ENCODE data around the gene PDZRN4. TPM values are rescaled to one million over a fixed set of nuclear protein-coding genes. Genes with fewer than 3 reads are reported as not detected.

The PDZRN4 gene
- total RNA-seq, 1 donor from 2014 or later, result not detected

DNA sequence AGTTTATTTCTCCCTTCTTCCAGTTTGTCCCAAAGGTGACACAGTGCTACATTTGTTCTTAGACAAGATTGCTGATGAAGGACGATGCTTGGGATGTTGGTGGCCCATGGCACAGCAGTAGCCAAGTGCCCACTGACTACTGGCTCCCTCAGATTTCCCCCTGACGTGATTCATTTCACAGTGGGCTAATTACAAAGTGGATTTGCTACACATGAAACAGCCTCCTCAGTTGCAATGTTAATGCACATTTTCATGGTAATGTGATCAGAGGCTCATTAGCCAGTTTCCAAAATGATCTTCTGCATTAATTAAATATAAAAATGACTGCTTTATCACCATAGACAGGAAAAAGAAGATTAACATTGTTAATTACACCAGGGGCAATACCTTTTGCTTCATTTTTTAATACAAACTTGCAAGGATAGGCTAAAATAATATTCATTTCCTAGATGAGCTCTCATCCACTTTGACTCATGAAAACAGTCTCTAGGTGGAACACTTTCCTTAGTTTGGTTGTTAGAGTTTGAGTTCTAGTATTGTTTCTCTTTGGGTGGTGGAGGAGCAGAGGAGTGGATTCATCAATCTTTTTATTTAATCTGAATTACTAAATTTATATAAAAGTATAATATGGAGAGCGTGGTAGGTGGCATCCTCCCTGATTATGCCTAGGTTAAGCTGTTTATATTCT is 250.9 kb downstream of the PDZRN4 start:
- no peak for DNase-seq (ENCODE audit: low read depth)
- Histone ChIP-seq H3K27me3 (ENCODE audit: control insufficient read depth, insufficient read depth, low read length) (no peaks in the 10 kb centered on the region), H3K36me3 (ENCODE audit: control insufficient read depth, insufficient read depth, low read length) (no peaks in the 10 kb centered on the region), H3K4me3 (ENCODE audit: low read depth, low read length) (no peak overlapping the region)
- TF ChIP-seq, protein P1, sequence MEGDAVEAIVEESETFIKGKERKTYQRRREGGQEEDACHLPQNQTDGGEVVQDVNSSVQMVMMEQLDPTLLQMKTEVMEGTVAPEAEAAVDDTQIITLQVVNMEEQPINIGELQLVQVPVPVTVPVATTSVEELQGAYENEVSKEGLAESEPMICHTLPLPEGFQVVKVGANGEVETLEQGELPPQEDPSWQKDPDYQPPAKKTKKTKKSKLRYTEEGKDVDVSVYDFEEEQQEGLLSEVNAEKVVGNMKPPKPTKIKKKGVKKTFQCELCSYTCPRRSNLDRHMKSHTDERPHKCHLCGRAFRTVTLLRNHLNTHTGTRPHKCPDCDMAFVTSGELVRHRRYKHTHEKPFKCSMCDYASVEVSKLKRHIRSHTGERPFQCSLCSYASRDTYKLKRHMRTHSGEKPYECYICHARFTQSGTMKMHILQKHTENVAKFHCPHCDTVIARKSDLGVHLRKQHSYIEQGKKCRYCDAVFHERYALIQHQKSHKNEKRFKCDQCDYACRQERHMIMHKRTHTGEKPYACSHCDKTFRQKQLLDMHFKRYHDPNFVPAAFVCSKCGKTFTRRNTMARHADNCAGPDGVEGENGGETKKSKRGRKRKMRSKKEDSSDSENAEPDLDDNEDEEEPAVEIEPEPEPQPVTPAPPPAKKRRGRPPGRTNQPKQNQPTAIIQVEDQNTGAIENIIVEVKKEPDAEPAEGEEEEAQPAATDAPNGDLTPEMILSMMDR (IDR thresholded peaks at IDR 0.05; ENCODE audit: insufficient read depth, low read length, severe bottlenecking), result no peak
- no peak for FAIRE-seq

DNA sequence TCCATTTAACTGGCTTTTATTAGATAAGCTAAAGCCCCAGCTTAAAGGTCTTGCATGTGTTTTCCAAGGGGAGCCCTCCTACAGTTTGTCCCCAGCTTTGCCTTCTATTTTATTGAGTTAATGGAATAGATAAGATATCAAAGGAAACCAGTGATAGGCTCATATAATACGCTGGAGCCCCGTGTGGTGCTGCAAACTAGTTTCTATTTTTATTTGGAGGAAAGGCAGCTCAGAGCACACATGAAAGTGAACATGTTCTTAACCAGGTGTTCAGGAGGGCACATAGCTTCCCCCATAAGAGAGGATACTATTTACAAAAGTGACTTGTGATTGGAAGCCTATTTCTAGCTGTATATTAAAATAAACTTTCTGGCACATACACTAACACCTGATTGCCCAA is 251.7 kb downstream of the PDZRN4 start:
- Histone ChIP-seq H3K27me3 (ENCODE audit: control insufficient read depth, insufficient read depth, low read length) (no peaks in the 10 kb centered on the region), H3K36me3 (ENCODE audit: control insufficient read depth, insufficient read depth, low read length) (no peaks in the 10 kb centered on the region), H3K4me3 (ENCODE audit: low read depth, low read length) (no peak overlapping the region)
- DNase-seq (ENCODE audit: low read depth) (no peak), FAIRE-seq (no peak)
- TF ChIP-seq, protein P1 (IDR thresholded peaks at IDR 0.05; ENCODE audit: insufficient read depth, low read length, severe bottlenecking), result no peak

DNA sequence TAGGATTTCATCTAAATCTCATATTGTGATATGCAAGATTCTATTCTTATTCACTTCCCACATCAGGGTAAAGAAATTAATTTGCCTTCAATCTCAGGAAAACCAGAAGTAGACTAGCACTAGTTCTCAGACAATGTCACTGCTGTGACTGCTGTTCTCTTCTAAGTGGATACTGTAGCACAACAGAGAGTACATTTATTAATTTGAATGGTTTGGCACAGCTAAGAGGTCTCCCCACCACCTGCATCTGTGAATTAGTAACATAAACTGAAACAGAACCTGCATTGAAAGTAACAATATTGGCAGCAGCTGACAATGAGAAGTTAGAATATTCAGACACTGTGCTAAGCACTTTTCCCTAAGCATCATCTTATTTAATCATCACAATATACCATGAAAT is 253.1 kb downstream of the PDZRN4 start:
- FAIRE-seq, result no peak
- H3K4me3 ChIP-seq (ENCODE audit: low read depth, low read length), result no peak overlapping the region

DNA sequence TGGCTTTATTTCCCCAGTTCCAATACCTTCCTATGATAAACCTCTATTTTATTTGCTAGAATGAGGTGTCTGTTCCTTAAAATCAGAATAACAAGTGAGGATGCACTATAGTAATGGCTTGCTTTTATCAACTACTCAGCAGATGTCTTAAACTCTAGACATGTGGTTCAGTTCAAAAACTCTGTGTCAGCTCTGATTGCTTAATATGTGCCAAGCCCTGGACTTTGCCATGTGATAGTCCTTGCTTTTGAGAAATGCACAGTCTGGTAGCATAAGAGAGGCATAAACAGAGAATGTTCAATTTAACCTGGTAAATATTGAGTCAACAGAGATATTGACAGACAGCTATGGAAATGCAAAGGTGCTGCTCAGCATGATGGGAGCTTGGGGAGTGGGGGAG is 254.8 kb downstream of the PDZRN4 start:
- TF ChIP-seq, protein P1 (IDR thresholded peaks at IDR 0.05; ENCODE audit: insufficient read depth, low read length, severe bottlenecking), result no peak
- no peak for FAIRE-seq
- Histone ChIP-seq H3K36me3 (ENCODE audit: control insufficient read depth, insufficient read depth, low read length) (no peaks in the 10 kb centered on the region), H3K4me3 (ENCODE audit: low read depth, low read length) (no peak overlapping the region), H3K27me3 (ENCODE audit: control insufficient read depth, insufficient read depth, low read length) (no peaks in the 10 kb centered on the region)
- no peak for DNase-seq (ENCODE audit: low read depth)

More for the DNA sequence above, 253.1 kb downstream of the PDZRN4 start:
- H3K27me3 ChIP-seq (ENCODE audit: control insufficient read depth, insufficient read depth, low read length), result no peaks in the 10 kb centered on the region
- no peaks in the 10 kb centered on the region for H3K36me3 ChIP-seq (ENCODE audit: control insufficient read depth, insufficient read depth, low read length)
- TF ChIP-seq, protein P1 (IDR thresholded peaks at IDR 0.05; ENCODE audit: insufficient read depth, low read length, severe bottlenecking), result no peak
- no peak for DNase-seq (ENCODE audit: low read depth)

DNA sequence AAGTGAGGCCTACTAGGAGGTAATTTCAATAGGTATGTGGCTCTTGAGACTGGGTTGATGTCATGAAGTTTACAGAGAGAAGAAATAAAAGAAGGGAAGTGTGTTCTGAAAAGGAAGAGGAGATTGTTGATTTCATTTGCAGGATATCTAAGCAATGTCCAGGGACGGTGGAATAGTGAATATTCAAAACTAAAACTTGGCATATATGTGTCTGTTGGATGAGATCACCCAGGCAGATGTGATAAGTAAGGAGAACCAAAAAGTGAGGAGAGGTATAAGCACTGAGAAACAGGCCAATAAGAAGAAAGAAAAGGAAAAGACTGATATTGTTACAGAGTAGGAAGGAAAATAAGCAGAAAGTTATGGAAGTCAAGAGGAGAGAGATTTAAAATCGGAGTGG is 255.6 kb downstream of the PDZRN4 start:
- H3K27me3 ChIP-seq (ENCODE audit: control insufficient read depth, insufficient read depth, low read length), result no peaks in the 10 kb centered on the region
- DNase-seq (ENCODE audit: low read depth) (no peak), FAIRE-seq (no peak)
- H3K36me3 ChIP-seq (ENCODE audit: control insufficient read depth, insufficient read depth, low read length), result no peaks in the 10 kb centered on the region
- TF ChIP-seq, protein P1 (IDR thresholded peaks at IDR 0.05; ENCODE audit: insufficient read depth, low read length, severe bottlenecking), result no peak
- H3K4me3 ChIP-seq (ENCODE audit: low read depth, low read length), result no peak overlapping the region
